GM12892 (cell line): ENCODE measurements around the gene VIPR2.

ENCODE experiments used
- POLR2A ChIP-seq: IDR thresholded peaks from 2 replicates; pipeline ENCODE4 v1.6.1; 2011; ENCODE audit warnings: low read depth, low read length, control low read depth
- POLR2AphosphoS5 ChIP-seq: IDR thresholded peaks from 2 replicates; pipeline ENCODE4 v1.6.1; 2011; ENCODE audit warnings: low read depth, low read length, control low read depth
- TAF1 ChIP-seq: IDR thresholded peaks from 2 replicates; pipeline ENCODE4 v1.6.1; 2011; ENCODE audit warnings: low read depth, mild to moderate bottlenecking, control low read depth, low read length, borderline replicate concordance

GRCh38 chr7:158997110-158997453 lies 147.6 kb downstream of the VIPR2 start:
- no peak for TF ChIP-seq TAF1
- TF ChIP-seq POLR2A = no peak
- no peak for TF ChIP-seq POLR2AphosphoS5
